HuH-7 (cell line): ENCODE data around the gene CDH18.
A peak's percentile ranks its signal among the peaks of the same experiment; 100 is the strongest.

Source experiments
- DNase-seq: peaks from one replicate; pipeline ENCODE4 v3.0.0; 2011; ENCODE audit warnings: low spot score

The CDH18 gene

GRCh38 chr5:19987612-19988361, at the start of gene CDH18:
Gene CDH18, minus strand, starts transcription at chr5:19988200. Its CDS starts 149,214 bp downstream, at chr5:19838986.
- DNase-seq, result peak; percentile 2

- DNase-seq, result no peak
Measured at GRCh38 chr5:20034717-20035116, 46.7 kb upstream of the CDH18 start.

GRCh38 chr5:20033881-20034280, 45.9 kb upstream of the CDH18 start:
- DNase-seq, result no peak

DNA sequence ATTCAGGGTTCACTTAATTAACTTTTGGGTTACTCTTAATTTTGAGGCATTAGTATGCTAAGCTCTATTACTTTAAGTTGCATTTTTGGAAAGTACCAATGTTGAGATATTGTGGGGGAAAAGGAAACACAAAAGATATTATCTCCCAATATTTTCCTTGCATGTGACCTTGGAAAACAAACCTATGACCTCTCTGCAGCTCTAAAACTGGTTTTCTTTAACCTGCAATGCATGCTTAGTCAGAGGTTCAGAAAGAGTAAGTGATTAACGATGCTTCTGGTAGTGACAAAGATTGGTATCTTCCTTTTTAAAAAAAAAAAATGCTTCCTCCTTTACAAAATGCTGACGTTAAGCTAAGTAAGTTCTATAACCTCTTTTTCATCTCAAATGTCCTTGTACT, 44.9 kb upstream of the CDH18 start:
- DNase-seq, result no peak

GRCh38 chr5:20030125-20030524, 42.1 kb upstream of the CDH18 start:
- no peak for DNase-seq

- no peak for DNase-seq
Measured at GRCh38 chr5:20029266-20029665, 41.3 kb upstream of the CDH18 start.

GRCh38 chr5:20028506-20028905, 40.5 kb upstream of the CDH18 start:
- DNase-seq, result no peak

GRCh38 chr5:20023686-20024180, 35.7 kb upstream of the CDH18 start:
- DNase-seq, result no peak

DNA sequence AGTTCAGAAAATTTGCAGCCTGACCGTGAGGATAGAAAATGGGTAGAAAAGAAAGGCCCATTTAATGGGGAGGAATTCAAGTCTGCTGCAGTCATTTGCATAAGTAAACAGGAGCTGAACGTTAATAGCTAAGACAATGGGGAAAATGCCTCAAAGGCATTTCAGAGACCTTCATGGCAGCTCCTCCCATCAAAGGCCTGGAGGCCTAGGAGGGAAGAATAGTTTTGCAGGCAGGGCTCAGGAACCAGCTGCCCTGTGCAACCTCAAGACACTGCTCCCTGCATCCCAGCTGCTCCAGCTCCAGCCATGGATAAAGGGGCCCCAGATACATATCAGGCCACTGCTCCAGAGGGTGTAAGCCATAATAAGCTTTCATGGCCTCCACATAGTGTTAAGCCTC, 32.2 kb upstream of the CDH18 start:
- DNase-seq, result no peak

- no peak for DNase-seq
Measured at GRCh38 chr5:20017021-20017420, 29.0 kb upstream of the CDH18 start.

- no peak for DNase-seq
Measured at GRCh38 chr5:20000416-20000815, 12.4 kb upstream of the CDH18 start.

DNA sequence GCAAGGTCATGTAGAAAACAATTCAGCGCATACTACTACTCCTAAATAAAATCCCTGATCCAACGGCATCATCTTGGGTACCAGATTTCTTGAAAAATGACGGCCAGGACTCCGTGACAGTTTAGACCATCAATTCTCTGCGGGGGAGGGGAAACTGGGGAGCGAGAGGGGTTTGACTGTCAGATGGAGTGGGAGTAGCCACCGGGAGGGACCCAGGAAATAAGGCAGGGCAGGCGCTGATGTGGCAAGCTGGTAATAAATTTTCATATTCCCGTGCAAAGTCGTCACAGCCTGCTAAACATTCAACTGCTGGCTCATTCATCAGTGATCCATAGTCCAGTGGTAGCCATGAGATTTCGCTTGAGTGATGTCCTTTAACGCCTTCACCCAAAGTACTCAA, 457 bp upstream of the CDH18 start:
- DNase-seq, result no peak

DNA sequence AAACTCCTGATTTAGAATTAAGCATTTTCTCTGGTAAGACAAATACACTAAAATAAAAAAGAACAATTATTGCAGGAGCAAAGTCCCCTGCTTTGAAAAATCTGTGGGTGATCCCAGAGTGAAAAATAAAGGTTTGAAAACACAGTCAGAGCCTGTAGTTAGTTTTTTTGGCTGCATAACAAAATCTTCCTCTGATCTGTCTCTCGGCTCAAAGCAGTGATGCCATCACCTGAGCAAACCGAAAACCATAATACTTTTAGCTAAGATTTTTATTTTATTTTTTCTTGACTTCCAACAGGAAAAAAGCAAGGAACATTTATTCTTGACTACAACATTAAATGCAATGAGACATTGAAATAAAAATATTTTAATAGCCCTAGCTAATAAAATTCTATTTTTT, 1.2 kb downstream of the CDH18 start:
- DNase-seq, result no peak

GRCh38 chr5:19986031-19986619, 1.9 kb downstream of the CDH18 start:
- no peak for DNase-seq

DNA sequence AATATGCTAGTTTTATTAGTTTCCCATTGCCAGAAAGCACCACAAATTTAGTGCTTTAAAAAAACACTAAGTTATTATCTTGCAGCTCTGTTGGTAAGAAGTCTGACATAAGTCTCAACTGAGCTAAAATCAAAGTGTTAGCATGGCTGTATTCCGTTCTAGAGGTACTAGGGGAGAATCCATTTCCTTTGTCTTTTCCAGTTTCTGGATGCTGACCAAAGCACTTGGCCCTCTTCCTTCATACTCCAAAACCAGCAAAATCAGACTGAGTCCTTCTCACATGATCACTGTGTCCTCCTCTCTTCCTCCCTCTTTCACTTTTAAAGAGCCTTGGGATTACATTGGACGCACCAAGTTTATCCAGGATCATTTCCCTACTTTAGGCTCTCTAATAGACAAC, 9.5 kb downstream of the CDH18 start:
- DNase-seq, result no peak

GRCh38 chr5:19977099-19977498, 10.9 kb downstream of the CDH18 start:
- no peak for DNase-seq

DNA sequence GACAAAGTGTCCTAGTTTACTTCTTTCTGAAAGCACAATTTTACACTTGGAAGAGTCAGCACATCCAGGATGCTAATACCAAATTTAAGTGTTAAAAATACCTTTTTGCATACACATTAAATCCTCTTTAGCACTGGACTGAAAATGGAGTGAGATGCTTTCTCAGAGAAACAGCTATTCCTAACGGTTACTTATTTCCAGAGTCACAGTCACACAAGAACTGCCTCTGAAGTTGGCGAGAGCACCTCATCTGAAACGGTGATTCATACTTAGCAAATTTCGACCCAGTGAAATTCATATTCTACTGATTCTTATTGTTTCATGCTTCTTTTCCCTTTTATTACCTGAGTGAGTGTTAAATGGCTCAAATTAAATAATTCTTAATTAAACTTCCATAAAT, 12.2 kb downstream of the CDH18 start:
- DNase-seq, result no peak

- no peak for DNase-seq
Measured at GRCh38 chr5:19960451-19960850, 27.5 kb downstream of the CDH18 start.

- no peak for DNase-seq
Measured at GRCh38 chr5:19959830-19960384, 28.1 kb downstream of the CDH18 start.

- no peak for DNase-seq
Measured at GRCh38 chr5:19950897-19951296, 37.1 kb downstream of the CDH18 start.

DNA sequence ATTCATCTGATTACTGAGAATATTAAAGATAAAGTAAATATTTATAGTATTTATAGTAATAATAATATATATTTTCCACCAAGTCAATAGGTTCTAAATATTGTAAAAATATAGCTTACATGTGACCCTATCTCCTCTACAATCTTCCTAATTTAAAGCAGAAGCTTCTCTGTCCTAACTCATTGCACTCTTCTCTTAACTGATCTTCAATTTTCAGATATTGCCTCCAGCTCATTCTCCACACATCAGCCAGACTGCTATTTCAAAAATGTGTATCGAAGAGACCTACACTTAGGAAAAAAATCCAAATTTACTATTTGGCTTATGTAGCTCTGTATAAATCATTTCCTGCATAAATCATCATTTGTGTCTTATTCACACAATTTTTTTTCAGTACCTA, 47.8 kb downstream of the CDH18 start:
- no peak for DNase-seq

DNA sequence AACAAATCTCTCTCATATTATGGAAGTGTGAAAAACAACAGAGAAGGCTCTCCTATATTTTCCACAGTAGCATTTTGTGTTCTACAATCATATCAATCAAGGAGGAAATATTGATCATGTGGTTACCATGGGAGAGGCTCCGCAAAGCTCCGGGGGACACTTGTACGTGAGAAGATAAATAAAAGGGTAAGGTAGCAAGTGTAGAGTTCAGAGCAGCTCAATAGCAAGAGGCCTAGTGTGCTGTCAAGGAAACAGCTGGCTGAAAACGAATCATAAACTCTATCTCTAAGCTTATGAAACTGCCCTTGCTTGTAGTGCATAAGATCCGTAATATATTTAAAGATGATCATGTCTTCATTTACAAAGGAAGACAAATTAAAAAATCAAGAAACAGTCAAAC, 57.5 kb downstream of the CDH18 start:
- DNase-seq, result no peak
